ENCODE data around the gene LRMDA. TPM values are rescaled to one million over a fixed set of nuclear protein-coding genes. Genes with fewer than 3 reads are reported as not detected.

The LRMDA gene
- total and polyA plus RNA-seq, 2 donors (not counting 3 experiments of a cell fraction or from before 2014, with no cell fraction given): 9.7 to 18.0 TPM

DNA sequence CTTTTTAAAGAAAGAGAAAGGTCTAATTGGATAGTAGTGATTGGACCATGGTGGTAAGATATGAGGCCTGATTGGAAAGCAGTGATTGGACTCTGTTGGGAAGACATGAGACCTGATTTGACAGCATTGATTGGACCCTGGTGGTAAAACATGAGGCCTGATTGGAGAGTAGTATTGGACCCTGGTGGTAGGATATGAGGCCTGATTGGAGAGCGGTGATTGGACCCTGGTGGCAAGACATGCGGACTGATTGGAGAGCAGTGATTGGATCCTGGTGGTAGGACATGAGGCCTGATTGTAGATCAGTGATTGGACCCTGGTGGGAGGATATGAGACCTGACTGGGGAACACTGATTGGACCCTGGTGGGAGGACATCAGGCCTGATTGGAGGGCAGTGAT lies 444.3 kb downstream of the LRMDA start:
- ChIA-PET POLR2A (no interaction called here), CTCF (no interaction called here)
- BruUV-seq (replicated peaks): no TSS peak
- intact Hi-C loops (cut with micrococcal nuclease): no loop called here
- DNase-seq (ENCODE audit: low read depth, low spot score) (no peak), FAIRE-seq (no peak)
- H4K20me1 ChIP-seq (replicated peaks; ENCODE audit: control insufficient read depth, extremely low read depth, insufficient read depth, low read length): no peaks in the 10 kb centered on the region
- no peaks in the 10 kb centered on the region for H3K27me3 ChIP-seq (ENCODE audit: control insufficient read depth in 2 of 2, insufficient read depth in 2 of 2, low read length in 2 of 2)
- dilution Hi-C loops (cut with MboI; ENCODE audit: extremely low pct_ligation_motif_present, low sequenced_read_pairs): no loop called here
- H2AFZ ChIP-seq (ENCODE audit: low read depth, low read length): no peak overlapping the region
- H3K4me2 ChIP-seq (ENCODE audit: insufficient read depth, low read length): no peak overlapping the region
- no peaks in the 10 kb centered on the region for H3K9me1 ChIP-seq (replicated peaks; ENCODE audit: control insufficient read depth, extremely low read depth, insufficient read depth, low read length)
- no peaks in the 10 kb centered on the region for H3K9me3 ChIP-seq (replicated peaks; ENCODE audit: control insufficient read depth, insufficient read depth, low read length)
- H3K4me3 ChIP-seq (replicated peaks in 1 of 3; ENCODE audit: insufficient read depth in 1 of 3, low read depth in 1 of 3, low read length in 3 of 3): no peak overlapping the region
- H3K4me1 ChIP-seq (ENCODE audit: control insufficient read depth, extremely low read depth, insufficient read depth, low read length): no peaks in the 10 kb centered on the region
- H3K27ac ChIP-seq (ENCODE audit: insufficient read depth, low read depth, low read length): no peak overlapping the region
- no peaks in the 10 kb centered on the region for H3K79me2 ChIP-seq (ENCODE audit: control insufficient read depth, insufficient read depth, low read length)
- no peak overlapping the region for H3K9ac ChIP-seq (replicated peaks; ENCODE audit: extremely low read depth, insufficient read depth, low read length)
- H3K36me3 ChIP-seq (ENCODE audit: control insufficient read depth in 2 of 2, extremely low read depth in 1 of 2, insufficient read depth in 2 of 2, low read length in 2 of 2): no peaks in the 10 kb centered on the region
- no peak for TF ChIP-seq JUN (IDR thresholded peaks at IDR 0.05; ENCODE audit: borderline replicate concordance, insufficient read depth, insufficient read length, low read depth)

DNA sequence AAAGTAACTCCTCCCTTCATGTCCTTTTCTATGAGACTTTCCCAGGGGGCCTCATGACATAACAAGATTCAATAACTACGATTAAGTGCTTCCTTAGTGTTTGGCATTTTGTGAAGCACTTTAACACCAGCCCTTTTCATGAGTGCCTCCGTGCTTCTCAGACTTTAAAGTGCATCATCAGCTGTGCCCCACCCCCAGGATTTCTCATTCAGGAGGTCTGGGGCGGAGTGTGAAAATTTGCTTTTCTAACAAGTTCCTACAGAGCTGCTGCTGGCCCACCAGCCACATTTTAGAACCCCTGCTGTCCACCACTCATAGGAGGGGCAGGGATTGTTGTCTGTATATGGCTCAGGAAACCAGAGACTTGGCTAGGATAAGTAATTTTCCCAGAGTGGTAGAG lies 445.3 kb downstream of the LRMDA start:
- ChIA-PET CTCF (no interaction called here), POLR2A (no interaction called here)
- Histone ChIP-seq H3K4me1 (ENCODE audit: control insufficient read depth, extremely low read depth, insufficient read depth, low read length) (no peaks in the 10 kb centered on the region), H3K9ac (replicated peaks; ENCODE audit: extremely low read depth, insufficient read depth, low read length) (no peak overlapping the region), H3K27me3 (ENCODE audit: control insufficient read depth in 2 of 2, insufficient read depth in 2 of 2, low read length in 2 of 2) (no peaks in the 10 kb centered on the region), H3K9me1 (replicated peaks; ENCODE audit: control insufficient read depth, extremely low read depth, insufficient read depth, low read length) (no peaks in the 10 kb centered on the region), H4K20me1 (replicated peaks; ENCODE audit: control insufficient read depth, extremely low read depth, insufficient read depth, low read length) (no peaks in the 10 kb centered on the region), H3K4me2 (ENCODE audit: insufficient read depth, low read length) (no peak overlapping the region), H2AFZ (ENCODE audit: low read depth, low read length) (no peak overlapping the region), H3K27ac (ENCODE audit: insufficient read depth, low read depth, low read length) (no peak overlapping the region), H3K9me3 (replicated peaks; ENCODE audit: control insufficient read depth, insufficient read depth, low read length) (no peaks in the 10 kb centered on the region), H3K36me3 (ENCODE audit: control insufficient read depth in 2 of 2, extremely low read depth in 1 of 2, insufficient read depth in 2 of 2, low read length in 2 of 2) (no peaks in the 10 kb centered on the region), H3K4me3 (replicated peaks in 1 of 3; ENCODE audit: insufficient read depth in 1 of 3, low read depth in 1 of 3, low read length in 3 of 3) (no peak overlapping the region), H3K79me2 (ENCODE audit: control insufficient read depth, insufficient read depth, low read length) (no peaks in the 10 kb centered on the region)
- FAIRE-seq (no peak), DNase-seq (ENCODE audit: low read depth, low spot score) (no peak)
- no peak for TF ChIP-seq FOS (IDR thresholded peaks at IDR 0.05; ENCODE audit: borderline replicate concordance, insufficient read depth, low read length)
- TF ChIP-seq, protein P1, sequence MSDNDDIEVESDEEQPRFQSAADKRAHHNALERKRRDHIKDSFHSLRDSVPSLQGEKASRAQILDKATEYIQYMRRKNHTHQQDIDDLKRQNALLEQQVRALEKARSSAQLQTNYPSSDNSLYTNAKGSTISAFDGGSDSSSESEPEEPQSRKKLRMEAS (IDR thresholded peaks at IDR 0.05; ENCODE audit: insufficient read depth, insufficient read length): no peak
- no peak for TF ChIP-seq EZH2 (IDR thresholded peaks at IDR 0.05; ENCODE audit: borderline replicate concordance, low read depth, low read length, severe bottlenecking)
- dilution Hi-C loops (cut with MboI; ENCODE audit: extremely low pct_ligation_motif_present, low sequenced_read_pairs): no loop called here
- BruUV-seq (replicated peaks): no TSS peak
- intact Hi-C loops (cut with micrococcal nuclease): no loop called here
